ENCODE measurements around the gene CERS6.
"Not testable (repeated sequence)": the region's sequence is repeated elsewhere in the genome, so short reads cannot be mapped to it uniquely, and the experiment has no call there.

The CERS6 gene

GRCh38 chr2:168633200-168633599 is 177.1 kb downstream of the CERS6 start:
- DNase-seq (ENCODE audit: low read depth in 1 of 2, low spot score in 1 of 2): no peak

- no peak for DNase-seq (ENCODE audit: low read depth in 1 of 2, low spot score in 1 of 2)
These were observed 177.8 kb downstream of the CERS6 start for GRCh38 chr2:168633895-168634294.

- no peak for DNase-seq (ENCODE audit: low read depth in 1 of 2, low spot score in 1 of 2)
These were observed 179.0 kb downstream of the CERS6 start for GRCh38 chr2:168635065-168635577.

DNA sequence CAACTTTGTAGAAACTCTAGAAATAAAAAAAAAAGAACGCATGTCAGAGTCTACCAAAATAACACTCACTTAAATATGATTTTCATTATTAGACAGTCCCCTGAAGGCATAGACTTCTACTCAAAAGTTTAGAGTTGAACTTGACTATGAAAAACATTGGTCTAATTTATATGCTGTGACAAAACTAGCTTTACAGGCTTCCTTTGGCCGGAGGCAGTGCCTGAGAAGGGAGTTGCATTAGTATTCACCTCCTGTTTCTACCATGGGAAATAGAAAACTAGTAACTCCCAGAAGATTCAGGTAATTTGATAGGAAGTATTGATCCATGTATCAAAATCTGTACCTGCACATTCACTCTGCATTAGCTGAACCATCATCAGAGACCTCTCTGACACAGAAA is 182.9 kb downstream of the CERS6 start:
- no peak for DNase-seq (ENCODE audit: low read depth in 1 of 2, low spot score in 1 of 2)

DNA sequence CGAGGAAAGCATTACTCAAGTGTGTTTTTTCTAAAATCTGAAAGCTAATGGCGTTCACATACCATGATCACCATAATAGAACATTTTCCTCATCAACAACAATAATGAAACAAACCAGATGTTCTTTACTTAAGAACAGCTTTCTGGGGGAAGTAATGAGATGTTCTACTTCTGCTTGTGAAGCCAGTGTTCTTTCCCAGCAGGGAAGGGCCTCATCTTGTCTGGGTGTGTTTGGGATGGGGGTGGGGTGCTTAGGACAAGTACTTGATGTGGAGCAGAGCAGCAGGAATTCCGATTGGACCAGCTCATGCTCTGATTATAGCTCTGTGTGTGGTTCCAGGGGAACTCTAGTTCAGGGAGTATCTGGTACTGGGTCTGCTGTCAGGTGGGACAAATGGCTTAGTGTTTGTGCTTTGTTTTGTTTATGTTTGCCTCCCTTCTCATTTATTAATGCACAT is 183.4 kb downstream of the CERS6 start:
- DNase-seq (ENCODE audit: low read depth in 1 of 2, low spot score in 1 of 2): no peak

GRCh38 chr2:168640039-168640438 is 184.0 kb downstream of the CERS6 start:
- no peak for DNase-seq (ENCODE audit: low read depth in 1 of 2, low spot score in 1 of 2)

DNA sequence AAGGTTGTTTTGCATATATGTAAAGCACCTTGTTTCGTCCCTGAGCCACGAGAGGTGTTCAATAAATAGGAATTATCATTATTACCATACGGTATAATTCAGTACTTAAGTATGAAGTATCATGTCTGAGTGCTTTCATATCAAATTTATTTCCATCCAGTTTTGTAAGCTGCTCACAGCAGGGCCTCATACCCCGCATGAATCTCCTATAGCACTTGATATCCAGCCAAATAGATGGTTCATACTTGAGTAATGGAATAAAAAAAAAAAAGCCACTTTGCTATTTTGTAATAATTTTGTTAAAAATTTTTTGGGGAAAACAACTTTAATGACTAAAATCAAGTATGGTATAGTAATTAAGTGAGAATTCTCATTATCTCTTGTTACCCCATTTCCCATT is 185.6 kb downstream of the CERS6 start:
- DNase-seq (ENCODE audit: low read depth in 1 of 2, low spot score in 1 of 2): no peak

GRCh38 chr2:168642873-168643272 is 186.8 kb downstream of the CERS6 start:
- no peak for DNase-seq (ENCODE audit: low read depth in 1 of 2, low spot score in 1 of 2)

GRCh38 chr2:168643979-168644378 is 187.9 kb downstream of the CERS6 start:
- DNase-seq (ENCODE audit: low read depth in 1 of 2, low spot score in 1 of 2): no peak

DNA sequence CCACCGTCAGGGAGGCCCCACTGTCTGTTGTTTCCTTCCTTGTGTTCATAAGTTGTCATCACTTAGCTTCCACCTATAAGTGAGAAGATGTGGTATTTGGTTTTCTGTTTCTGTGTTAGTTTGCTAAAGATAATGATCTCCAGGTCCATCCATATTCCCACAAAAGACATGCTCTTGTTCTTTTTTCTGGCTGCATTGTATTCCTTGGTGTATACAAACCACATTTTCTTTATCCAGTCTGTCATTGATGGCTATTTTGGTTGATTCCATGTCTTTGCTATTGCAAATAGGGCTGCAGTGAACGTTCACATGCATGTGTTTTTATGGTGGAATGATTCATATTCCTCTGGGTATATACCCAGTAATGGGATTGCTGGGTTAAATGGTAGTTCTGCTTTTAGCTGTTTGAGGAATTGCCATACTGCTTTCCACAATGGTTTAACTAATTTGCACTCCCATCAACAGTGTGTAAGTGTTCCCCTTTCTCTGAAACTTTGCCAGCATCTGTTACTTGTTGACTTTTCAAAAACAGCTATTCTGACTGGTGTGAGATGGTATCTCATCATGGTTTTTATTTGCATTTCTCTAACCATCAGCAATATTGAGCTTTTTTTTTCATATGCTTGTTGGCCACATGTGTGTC is 189.7 kb downstream of the CERS6 start:
- no peak for DNase-seq (ENCODE audit: low read depth in 1 of 2, low spot score in 1 of 2)

GRCh38 chr2:168649105-168649504 is 193.0 kb downstream of the CERS6 start:
- DNase-seq (ENCODE audit: low read depth in 1 of 2, low spot score in 1 of 2): no peak

DNA sequence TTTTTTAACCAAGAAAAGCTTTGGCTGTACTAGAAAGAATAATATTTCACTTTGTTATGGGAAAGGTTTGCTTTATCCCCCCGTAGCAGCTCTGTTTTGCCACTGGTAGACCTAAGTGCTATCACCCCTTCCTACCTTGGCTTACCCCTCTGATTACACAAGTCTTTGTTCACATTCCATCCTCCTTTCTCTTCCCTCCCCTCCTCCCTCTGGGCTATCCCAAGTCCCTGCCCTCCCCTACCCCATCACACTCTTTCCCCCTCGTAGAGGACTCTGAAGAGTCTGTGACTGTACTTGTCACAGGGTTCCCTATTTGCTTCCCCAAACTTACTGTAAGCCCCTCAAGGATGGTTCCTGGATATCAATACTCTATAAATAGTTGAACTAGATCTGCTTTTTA is 193.5 kb downstream of the CERS6 start:
- no peak for DNase-seq (ENCODE audit: low read depth in 1 of 2, low spot score in 1 of 2)

DNA sequence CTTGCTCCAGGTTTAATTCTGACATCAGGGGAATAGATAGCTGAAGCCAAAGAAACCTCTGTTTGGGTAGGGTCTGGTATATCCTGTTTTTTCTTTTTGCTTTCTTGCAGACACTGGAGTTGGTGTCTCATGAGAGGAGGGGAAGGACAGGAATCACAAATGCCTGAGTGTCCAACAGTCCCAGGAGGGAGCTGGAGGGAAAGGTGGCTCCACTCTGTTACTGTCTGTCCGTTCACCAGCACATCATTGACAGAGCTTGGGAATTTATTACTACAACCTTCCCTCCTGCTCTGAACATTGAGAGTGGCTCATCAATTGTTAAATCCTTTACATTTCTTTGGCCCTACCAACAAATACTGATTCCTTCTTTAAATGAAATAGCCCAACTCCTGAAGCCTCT is 194.1 kb downstream of the CERS6 start:
- DNase-seq (ENCODE audit: low read depth in 1 of 2, low spot score in 1 of 2): no peak

- DNase-seq (ENCODE audit: low read depth in 1 of 2, low spot score in 1 of 2): no peak
These were observed 194.7 kb downstream of the CERS6 start for GRCh38 chr2:168650781-168651180.

- DNase-seq (ENCODE audit: low read depth in 1 of 2, low spot score in 1 of 2): no peak
These were observed 197.2 kb downstream of the CERS6 start for GRCh38 chr2:168652997-168653921.

DNA sequence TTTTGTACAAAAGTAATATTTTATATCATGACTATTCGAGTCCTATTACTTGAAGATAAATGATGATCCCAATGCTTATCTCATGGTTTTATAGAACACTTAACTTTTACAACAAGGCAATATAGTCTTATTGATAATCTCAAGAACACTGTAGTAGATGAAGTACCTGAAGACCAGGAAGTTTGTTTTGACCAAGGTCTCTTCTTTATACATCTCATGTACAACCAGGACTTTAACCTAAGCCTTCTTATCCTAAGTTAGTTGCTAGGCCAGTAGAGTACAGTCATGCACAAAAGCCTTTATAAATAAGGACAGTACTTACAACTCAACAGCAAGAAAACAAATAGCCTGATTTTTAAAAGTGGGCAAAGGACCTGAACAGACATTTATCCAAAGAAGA is 198.6 kb downstream of the CERS6 start:
- no peak for DNase-seq (ENCODE audit: low read depth in 1 of 2, low spot score in 1 of 2)

DNA sequence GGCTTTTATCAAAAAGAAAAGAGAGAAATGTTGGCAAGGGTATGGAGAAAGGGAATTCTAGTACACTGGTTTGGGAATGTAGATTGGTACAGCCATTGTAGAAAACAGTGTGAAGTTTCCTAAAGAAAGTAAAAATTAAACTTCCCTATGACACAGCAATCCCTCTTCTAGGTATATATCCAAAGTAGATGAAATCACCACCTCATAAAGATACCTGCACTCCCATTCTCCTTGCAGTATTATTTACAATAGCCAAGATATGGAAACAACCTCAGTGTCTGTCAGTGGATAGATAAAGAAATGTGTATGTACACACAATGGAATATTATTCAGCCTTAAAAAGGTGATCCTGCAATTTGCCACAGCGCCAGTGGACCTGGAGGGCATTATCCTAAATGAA is 199.1 kb downstream of the CERS6 start:
- DNase-seq (ENCODE audit: low read depth in 1 of 2, low spot score in 1 of 2): no peak

DNA sequence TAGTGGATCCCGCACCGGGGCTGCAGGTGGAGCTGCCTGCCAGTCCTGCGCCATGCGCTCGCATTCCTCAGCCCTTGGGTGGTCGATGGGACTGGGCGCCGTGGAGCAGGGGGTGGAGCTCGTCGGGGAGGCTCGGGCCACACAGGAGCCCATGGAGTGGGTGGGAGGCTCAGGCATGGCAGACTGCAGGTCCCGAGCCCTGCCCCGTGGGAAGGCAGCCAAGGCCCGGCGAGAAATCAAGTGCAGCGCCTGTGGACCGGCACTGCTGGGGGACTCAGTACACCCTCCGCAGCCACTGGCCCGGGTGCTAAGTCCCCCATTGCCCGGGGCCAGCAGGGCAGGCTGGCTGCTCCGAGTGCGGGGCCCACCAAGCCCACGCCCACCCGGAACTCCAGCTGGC is 201.3 kb downstream of the CERS6 start:
- not testable (repeated sequence) for DNase-seq (ENCODE audit: low read depth in 1 of 2, low spot score in 1 of 2)

DNA sequence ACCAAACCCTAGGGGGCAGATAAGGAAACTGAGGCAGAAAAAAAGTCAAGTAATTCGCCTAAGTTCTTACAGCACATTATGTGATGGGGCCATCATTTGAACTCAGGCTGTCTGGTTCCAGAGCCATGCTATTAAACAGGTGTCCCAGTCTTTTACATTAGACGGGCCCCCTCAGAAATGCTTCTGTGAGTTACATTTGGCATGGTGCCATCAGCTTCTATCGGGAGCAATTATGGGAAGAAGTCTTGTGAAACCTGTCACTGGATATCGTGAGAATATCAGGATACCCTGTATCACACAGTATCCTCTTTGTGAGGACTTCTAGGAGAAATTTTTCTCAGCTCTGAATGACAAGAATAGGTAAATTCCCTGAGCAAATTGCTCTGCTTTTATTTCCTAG is 202.6 kb downstream of the CERS6 start:
- DNase-seq (ENCODE audit: low read depth in 1 of 2, low spot score in 1 of 2): no peak

DNA sequence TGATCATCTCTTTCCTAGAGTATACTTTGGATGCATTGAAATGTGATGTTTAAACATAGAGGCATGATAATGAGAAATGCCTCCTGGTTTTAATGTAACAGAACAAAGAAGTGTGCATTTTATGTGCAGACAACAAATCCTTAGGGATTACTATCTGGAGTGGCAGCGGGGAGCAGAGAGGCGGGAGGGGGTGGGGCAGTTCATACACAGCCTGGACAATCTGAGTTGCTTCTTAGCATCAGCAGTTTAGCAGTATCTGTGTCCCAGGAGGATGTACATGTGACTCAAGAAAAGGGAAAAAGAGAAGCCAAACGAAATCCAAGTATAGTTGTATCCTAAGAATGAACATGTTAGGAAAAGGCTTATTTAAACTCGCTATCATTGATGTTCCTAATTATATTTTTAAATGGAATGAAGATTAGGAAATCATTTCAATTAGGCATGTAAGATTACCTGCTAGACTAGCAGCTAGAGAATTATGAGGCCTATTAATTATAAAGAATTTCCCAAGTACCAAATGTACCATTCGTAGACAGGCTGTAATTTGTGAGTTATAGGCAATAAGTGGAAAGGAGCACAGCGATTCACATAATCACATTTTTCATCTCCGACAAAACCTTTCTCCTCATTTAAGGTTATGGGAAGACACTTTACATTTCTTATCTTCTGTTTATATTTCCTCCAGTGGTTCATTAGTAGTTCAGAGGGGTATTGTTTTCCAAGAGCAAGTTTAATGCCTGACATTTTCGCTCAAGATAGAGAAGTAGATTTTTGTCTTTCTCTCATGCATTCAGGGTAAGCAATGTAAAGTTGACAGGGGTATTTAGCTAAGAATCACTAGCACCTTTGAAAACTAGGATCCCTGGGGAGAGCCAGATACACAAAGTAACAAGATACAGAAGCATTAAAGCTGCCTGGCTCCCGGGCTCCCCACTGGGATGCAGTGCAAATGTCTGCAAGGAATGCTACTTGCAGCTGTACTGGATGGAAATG is 205.1 kb downstream of the CERS6 start:
- no peak for DNase-seq (ENCODE audit: low read depth in 1 of 2, low spot score in 1 of 2)

DNA sequence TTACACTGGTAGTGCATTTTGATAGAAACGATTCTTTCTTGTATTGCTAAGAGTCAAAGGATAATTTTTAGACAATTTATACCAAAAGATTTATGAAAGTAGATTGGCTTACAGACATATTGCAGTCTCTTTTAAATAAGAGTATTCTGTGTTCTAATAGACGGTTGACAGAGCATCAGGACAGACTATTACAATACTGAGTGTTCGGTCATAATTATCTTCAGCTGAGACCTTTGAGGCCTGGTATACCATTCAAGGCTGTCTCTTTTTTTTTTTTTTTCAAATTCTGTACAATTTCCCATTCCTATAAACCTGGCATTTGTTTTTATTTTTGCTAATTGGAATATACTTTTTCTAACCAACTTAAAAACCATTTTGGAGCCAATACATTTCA is 205.8 kb downstream of the CERS6 start:
- DNase-seq (ENCODE audit: low read depth in 1 of 2, low spot score in 1 of 2): no peak
